Lower lobe of right lung (tissue), 2 donors: Measurements from ENCODE around the gene RETREG2. TPM values are rescaled to one million over a fixed set of nuclear protein-coding genes. Genes with fewer than 3 reads are reported as not detected.

Source experiments
- ATAC-seq, 2 donors: fragments of 200-7000 bp; cut with Tn5 transposase; one replicate each; pipeline ENCODE4 v1.9.1; 2020 to 2022; ENCODE audit warnings: mild to moderate bottlenecking in 2 of 2, moderate library complexity in 2 of 2
- DNase-seq: peaks from one replicate; pipeline ENCODE4 v3.0.0-alpha.2; 2020
- H3K27ac ChIP-seq: fragments of 200-600 bp; one replicate; pipeline ENCODE4 v1.8.0; 2022
- H3K27me3 ChIP-seq: fragments of 200-600 bp; one replicate; pipeline ENCODE4 v1.8.0; 2022; ENCODE audit warnings: low read depth
- H3K36me3 ChIP-seq: fragments of 200-600 bp; one replicate; pipeline ENCODE4 v1.8.0; 2022; ENCODE audit warnings: mild to moderate bottlenecking
- H3K4me1 ChIP-seq: fragments of 200-600 bp; one replicate; pipeline ENCODE4 v1.8.0; 2022
- H3K4me3 ChIP-seq: fragments of 200-600 bp; one replicate; pipeline ENCODE4 v1.8.0; 2022; ENCODE audit warnings: mild to moderate bottlenecking
- H3K9me3 ChIP-seq: fragments of 200-600 bp; one replicate; pipeline ENCODE4 v1.8.0; 2022
- CTCF ChIP-seq: fragments of 200-600 bp; IDR thresholded peaks from one replicate; pipeline ENCODE4 v1.8.0; 2022; ENCODE audit warnings: antibody characterized with exemption, mild to moderate bottlenecking
- intact Hi-C: fragments of 100-400 bp; cut with DNase I; formaldehyde crosslinking; loops from one replicate; pipeline ENCODE4 v1.11.0; 2022
- total RNA-seq: library from RNA; stranded (reverse); fragmentation: NEBNext Ultra II Directional; extraction: Animal tissue kit (Norgen Biotek cat#: 25700); gene quantifications from one replicate; pipeline ENCODE4 v1.2.1, GENCODE V29; 2021
- donor health status: DM: no; HTN: yes; CAD: no; lungs with severe emphysema.

Gene RETREG2
- total RNA-seq, 1 donor from 2014 or later = 82.3 TPM

- H3K27ac ChIP-seq = no peak overlapping the region
- peaks cover 42% of the 10 kb centered on the region for H3K4me1 ChIP-seq
- H3K27me3 ChIP-seq = no peaks in the 10 kb centered on the region
- no peaks in the 10 kb centered on the region for H3K9me3 ChIP-seq
- intact Hi-C loops = no loop called here
- H3K4me3 ChIP-seq = no peak overlapping the region
- DNase-seq (no peak), ATAC-seq (no peak)
- peaks cover 42% of the 10 kb centered on the region for H3K36me3 ChIP-seq
- TF ChIP-seq CTCF = no peak
These were observed 3.9 kb upstream of the RETREG2 start for GRCh38 chr2:219174146-219174545.

GRCh38 chr2:219174801-219175200 lies 3.3 kb upstream of the RETREG2 start:
- Histone ChIP-seq H3K27me3 (no peaks in the 10 kb centered on the region), H3K4me1 (peaks cover 48% of the 10 kb centered on the region), H3K4me3 (no peak overlapping the region), H3K36me3 (peaks cover 45% of the 10 kb centered on the region), H3K27ac (no peak overlapping the region), H3K9me3 (no peaks in the 10 kb centered on the region)
- intact Hi-C loops = no loop called here
- DNase-seq = no peak
- no peak for ATAC-seq
- no peak for TF ChIP-seq CTCF

GRCh38 chr2:219175486-219175885 lies 2.6 kb upstream of the RETREG2 start:
- Histone ChIP-seq H3K27me3 (no peaks in the 10 kb centered on the region), H3K27ac (peak overlapping the region; percentile 99), H3K4me1 (peaks cover 48% of the 10 kb centered on the region), H3K4me3 (peak overlapping the region; percentile 99), H3K36me3 (peaks cover 52% of the 10 kb centered on the region), H3K9me3 (no peaks in the 10 kb centered on the region)
- intact Hi-C loops = no loop called here
- DNase-seq = no peak
- no peak for ATAC-seq
- TF ChIP-seq CTCF = no peak

GRCh38 chr2:219175928-219176817 lies 1.9 kb upstream of the RETREG2 start:
- Histone ChIP-seq H3K27ac (peak overlapping the region; percentile 99), H3K4me3 (peak overlapping the region; percentile 99), H3K36me3 (peaks cover 59% of the 10 kb centered on the region), H3K27me3 (no peaks in the 10 kb centered on the region), H3K4me1 (peaks cover 43% of the 10 kb centered on the region), H3K9me3 (no peaks in the 10 kb centered on the region)
- ATAC-seq (peak; percentile 46 to 47), DNase-seq (peak; percentile 72)
- peak; percentile 22 for TF ChIP-seq CTCF
- intact Hi-C loops = no loop called here

GRCh38 chr2:219176818-219177551 lies 1.1 kb upstream of the RETREG2 start, which contains the start of gene CNPPD1:
CNPPD1 (minus strand) TSS chr2:219176925; CDS start chr2:219176828, 97 bp downstream.
- TF ChIP-seq CTCF = no peak
- intact Hi-C loops = no loop called here
- ATAC-seq = peak; percentile 94
- Histone ChIP-seq H3K4me3 (peak within 1 kb of the TSS; percentile 99), H3K27ac (peak within 1 kb of the TSS; percentile 99), H3K27me3 (no peaks in the 10 kb centered on the region), H3K36me3 (peaks cover 64% of the 10 kb centered on the region), H3K4me1 (peaks cover 37% of the 10 kb centered on the region), H3K9me3 (no peaks in the 10 kb centered on the region)
- DNase-seq = peak; percentile 93
